HEK293 (cell line): ENCODE data around the gene DOK6.

ENCODE experiments used
- CTCF ChIA-PET: fragments of 350-600 bp; formaldehyde crosslinking; extraction: SDS; loops from one replicate; lab custom pipeline; 2021; ENCODE audit warnings: antibody characterized with exemption; lab: Yijun Ruan, JAX
- POLR2A ChIA-PET: fragments of 300-600 bp; formaldehyde crosslinking; extraction: SDS; loops from one replicate; lab custom pipeline; 2020; ENCODE audit warnings: antibody characterized with exemption, inconsistent platforms; lab: Yijun Ruan, JAX
- H3K27ac ChIP-seq: fragments of 200-500 bp; sonication (Bioruptor generic); 2 replicates; pipeline ENCODE4 v1.5.1; 2014; ENCODE audit warnings: low read depth, low read length, control low read depth, inconsistent platforms; ENCODE audit errors: extremely low read depth
- H3K36me3 ChIP-seq, 2 experiments: fragments of 200-500 bp in 1 of 2; sonication (Bioruptor generic) in 1 of 2; 1 replicate in 1 of 2; 2 replicates in 1 of 2; pipeline ENCODE4 v1.5.1; 2014 to 2017; ENCODE audit warnings: inconsistent platforms in 2 of 2, low read length in 2 of 2; ENCODE audit not compliant: control insufficient read depth in 2 of 2, insufficient read depth in 1 of 2
- H3K4me1 ChIP-seq: fragments of 200-500 bp; sonication (Bioruptor generic); 2 replicates; pipeline ENCODE4 v1.5.1; 2014; ENCODE audit warnings: mild to moderate bottlenecking, low read length, inconsistent platforms; ENCODE audit not compliant: control insufficient read depth, insufficient read depth
- H3K4me3 ChIP-seq: 2 replicates; pipeline ENCODE4 v1.5.1; 2011; ENCODE audit warnings: low read depth, mild to moderate bottlenecking, control low read depth, low read length, moderate library complexity
- H3K9me3 ChIP-seq: fragments of 200-500 bp; sonication (Bioruptor generic); 2 replicates; pipeline ENCODE4 v1.5.1; 2014; ENCODE audit warnings: low read depth, low read length, inconsistent platforms; ENCODE audit not compliant: control insufficient read depth, insufficient read depth
- BCL11B ChIP-seq: fragments of 450-650 bp; formaldehyde crosslinking; IDR thresholded peaks from 2 replicates; pipeline ENCODE4 v1.5.1; 2016; ENCODE audit warnings: low read depth, missing biosample characterization, missing genetic modification characterization
- GFI1B ChIP-seq: fragments of 450-650 bp; formaldehyde crosslinking; IDR thresholded peaks from 2 replicates; pipeline ENCODE4 v1.5.1; 2016; ENCODE audit warnings: missing biosample characterization, missing genetic modification characterization
- KLF9 ChIP-seq: fragments of 450-650 bp; formaldehyde crosslinking; IDR thresholded peaks from 2 replicates; pipeline ENCODE4 v1.5.1; 2016; ENCODE audit warnings: missing biosample characterization, missing genetic modification characterization, low read depth
- SCRT1 ChIP-seq: fragments of 450-650 bp; formaldehyde crosslinking; IDR thresholded peaks from 2 replicates; pipeline ENCODE4 v1.5.1; 2016; ENCODE audit warnings: missing biosample characterization, missing genetic modification characterization, borderline replicate concordance
- ZFHX2 ChIP-seq: fragments of 450-650 bp; formaldehyde crosslinking; conservative IDR thresholded peaks from 2 replicates; pipeline ENCODE4 v1.5.1; 2016; ENCODE audit warnings: missing biosample characterization, missing genetic modification characterization
- ZFP69B ChIP-seq: fragments of 450-650 bp; formaldehyde crosslinking; IDR thresholded peaks from 2 replicates; pipeline ENCODE4 v1.5.1; 2016; ENCODE audit warnings: missing biosample characterization, missing genetic modification characterization
- ZNF112 ChIP-seq: fragments of 450-650 bp; formaldehyde crosslinking; IDR thresholded peaks from 2 replicates; pipeline ENCODE4 v1.5.0; 2017; ENCODE audit warnings: missing biosample characterization, missing genetic modification characterization
- ZNF114 ChIP-seq: fragments of 450-650 bp; formaldehyde crosslinking; IDR thresholded peaks from 2 replicates; pipeline ENCODE4 v1.5.0; 2017; ENCODE audit warnings: missing biosample characterization, missing genetic modification characterization
- ZNF132 ChIP-seq: fragments of 450-650 bp; formaldehyde crosslinking; IDR thresholded peaks from 2 replicates; pipeline ENCODE4 v1.5.1; 2017; ENCODE audit warnings: missing biosample characterization, missing genetic modification characterization, borderline replicate concordance
- ZNF138 ChIP-seq: fragments of 450-650 bp; formaldehyde crosslinking; IDR thresholded peaks from 2 replicates; pipeline ENCODE4 v1.5.1; 2016; ENCODE audit warnings: missing biosample characterization, missing genetic modification characterization, borderline replicate concordance
- ZNF174 ChIP-seq: fragments of 450-650 bp; formaldehyde crosslinking; IDR thresholded peaks from 2 replicates; pipeline ENCODE4 v1.5.0; 2017; ENCODE audit warnings: missing biosample characterization, mild to moderate bottlenecking, missing genetic modification characterization
- ZNF184 ChIP-seq: fragments of 450-650 bp; IDR thresholded peaks from 2 replicates; pipeline ENCODE4 v1.5.1; 2018; ENCODE audit warnings: missing biosample characterization, mild to moderate bottlenecking, missing genetic modification characterization
- ZNF214 ChIP-seq: fragments of 450-650 bp; formaldehyde crosslinking; IDR thresholded peaks from 2 replicates; pipeline ENCODE4 v1.5.1; 2017; ENCODE audit warnings: missing biosample characterization, mild to moderate bottlenecking, missing genetic modification characterization, borderline replicate concordance
- ZNF423 ChIP-seq: fragments of 450-650 bp; formaldehyde crosslinking; IDR thresholded peaks from 2 replicates; pipeline ENCODE4 v1.5.1; 2016; ENCODE audit warnings: missing biosample characterization, missing genetic modification characterization
- ZNF433 ChIP-seq: fragments of 450-650 bp; formaldehyde crosslinking; IDR thresholded peaks from 2 replicates; pipeline ENCODE4 v1.5.1; 2016; ENCODE audit warnings: missing biosample characterization, missing genetic modification characterization, low read depth
- ZNF473 ChIP-seq: fragments of 450-650 bp; formaldehyde crosslinking; IDR thresholded peaks from 2 replicates; pipeline ENCODE4 v1.5.1; 2017; ENCODE audit warnings: missing biosample characterization, missing genetic modification characterization
- ZNF514 ChIP-seq: fragments of 450-650 bp; formaldehyde crosslinking; IDR thresholded peaks from 2 replicates; pipeline ENCODE4 v1.5.1; 2016; ENCODE audit warnings: missing biosample characterization, missing genetic modification characterization
- ZNF521 ChIP-seq: fragments of 450-650 bp; formaldehyde crosslinking; IDR thresholded peaks from 2 replicates; pipeline ENCODE4 v1.5.1; 2017; ENCODE audit warnings: missing biosample characterization, mild to moderate bottlenecking, missing genetic modification characterization
- ZNF548 ChIP-seq: fragments of 450-650 bp; formaldehyde crosslinking; IDR thresholded peaks from 2 replicates; pipeline ENCODE4 v1.5.1; 2016; ENCODE audit warnings: missing biosample characterization, missing genetic modification characterization
- ZNF610 ChIP-seq: fragments of 450-650 bp; formaldehyde crosslinking; IDR thresholded peaks from 2 replicates; pipeline ENCODE4 v1.5.1; 2016; ENCODE audit warnings: missing biosample characterization, missing genetic modification characterization, borderline replicate concordance
- ZNF623 ChIP-seq: fragments of 450-650 bp; formaldehyde crosslinking; IDR thresholded peaks from 2 replicates; pipeline ENCODE4 v1.5.1; 2016; ENCODE audit warnings: missing biosample characterization, missing genetic modification characterization
- ZNF629 ChIP-seq: fragments of 450-650 bp; formaldehyde crosslinking; IDR thresholded peaks from 2 replicates; pipeline ENCODE4 v1.5.1; 2017; ENCODE audit warnings: missing biosample characterization, missing genetic modification characterization
- ZNF768 ChIP-seq: fragments of 450-650 bp; formaldehyde crosslinking; IDR thresholded peaks from 2 replicates; pipeline ENCODE4 v1.5.1; 2018; ENCODE audit warnings: missing biosample characterization, mild to moderate bottlenecking, missing genetic modification characterization
- ZNF777 ChIP-seq: fragments of 450-650 bp; formaldehyde crosslinking; IDR thresholded peaks from 2 replicates; pipeline ENCODE4 v1.5.1; 2017; ENCODE audit warnings: missing biosample characterization, missing genetic modification characterization, borderline replicate concordance
- ZNF785 ChIP-seq: fragments of 450-650 bp; formaldehyde crosslinking; IDR thresholded peaks from 2 replicates; pipeline ENCODE4 v1.5.1; 2016; ENCODE audit warnings: missing biosample characterization, missing genetic modification characterization
- ZSCAN23 ChIP-seq: fragments of 450-650 bp; formaldehyde crosslinking; IDR thresholded peaks from 2 replicates; pipeline ENCODE4 v1.5.1; 2016; ENCODE audit warnings: missing biosample characterization, missing genetic modification characterization
- TF ChIP-seq, protein P1 (sequence below): fragments of 450-650 bp; formaldehyde crosslinking; IDR thresholded peaks from 2 replicates; pipeline ENCODE4 v1.5.1; 2017; ENCODE audit warnings: missing biosample characterization, missing genetic modification characterization
- TF ChIP-seq, protein P2 (sequence below): fragments of 450-650 bp; formaldehyde crosslinking; IDR thresholded peaks from 2 replicates; pipeline ENCODE4 v1.5.1; 2016; ENCODE audit warnings: missing biosample characterization, missing genetic modification characterization
- TF ChIP-seq, protein P3 (sequence below): fragments of 450-650 bp; formaldehyde crosslinking; IDR thresholded peaks from 2 replicates; pipeline ENCODE4 v1.5.1; 2016; ENCODE audit warnings: missing biosample characterization, missing genetic modification characterization
- TF ChIP-seq, protein P4 (sequence below): fragments of 450-650 bp; formaldehyde crosslinking; IDR thresholded peaks from 2 replicates; pipeline ENCODE4 v1.5.1; 2016; ENCODE audit warnings: missing biosample characterization, missing genetic modification characterization
- TF ChIP-seq, protein P5 (sequence below): fragments of 450-650 bp; formaldehyde crosslinking; IDR thresholded peaks from 2 replicates; pipeline ENCODE4 v1.5.1; 2016; ENCODE audit warnings: missing biosample characterization, missing genetic modification characterization, low read depth

The DOK6 gene

DNA sequence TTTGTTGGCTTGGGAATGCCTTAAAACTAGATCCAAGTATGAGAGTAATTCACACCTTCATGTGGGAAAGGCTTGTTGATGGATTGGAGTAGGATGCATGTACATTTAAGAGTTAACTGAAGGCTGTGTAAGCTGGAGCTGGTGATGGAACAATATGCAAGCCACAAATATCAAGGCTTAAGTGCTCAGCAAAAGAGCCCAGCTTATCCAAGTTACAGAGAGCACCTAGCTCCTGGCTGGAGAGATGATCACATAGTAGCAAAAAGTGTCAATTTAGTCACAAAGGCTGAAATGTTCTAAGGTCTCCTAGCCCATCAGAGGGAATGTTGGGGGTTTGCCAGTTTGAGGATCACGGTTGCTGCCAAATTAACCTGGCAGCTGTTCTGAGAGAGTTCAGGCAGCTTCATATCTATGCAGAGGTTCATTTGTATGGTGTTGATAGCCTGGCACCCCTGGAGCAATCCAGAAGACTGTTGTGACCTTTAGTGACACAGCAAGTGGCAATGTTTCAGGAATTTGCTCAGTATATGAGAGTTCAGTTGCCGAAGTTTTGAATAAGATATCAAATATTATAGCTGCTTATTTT lies 228.2 kb downstream of the DOK6 start:
- no peaks in the 10 kb centered on the region for H3K9me3 ChIP-seq
- no peak overlapping the region for H3K27ac ChIP-seq
- H3K36me3 ChIP-seq, result no peaks in the 10 kb centered on the region
- no peak overlapping the region for H3K4me3 ChIP-seq
- ChIA-PET CTCF (no interaction called here), POLR2A (no interaction called here)
- TF ChIP-seq ZNF610 (tag by site-specific recombination), result no peak
- no peak for TF ChIP-seq ZNF132 (tag by site-specific recombination)
- TF ChIP-seq, protein P1, sequence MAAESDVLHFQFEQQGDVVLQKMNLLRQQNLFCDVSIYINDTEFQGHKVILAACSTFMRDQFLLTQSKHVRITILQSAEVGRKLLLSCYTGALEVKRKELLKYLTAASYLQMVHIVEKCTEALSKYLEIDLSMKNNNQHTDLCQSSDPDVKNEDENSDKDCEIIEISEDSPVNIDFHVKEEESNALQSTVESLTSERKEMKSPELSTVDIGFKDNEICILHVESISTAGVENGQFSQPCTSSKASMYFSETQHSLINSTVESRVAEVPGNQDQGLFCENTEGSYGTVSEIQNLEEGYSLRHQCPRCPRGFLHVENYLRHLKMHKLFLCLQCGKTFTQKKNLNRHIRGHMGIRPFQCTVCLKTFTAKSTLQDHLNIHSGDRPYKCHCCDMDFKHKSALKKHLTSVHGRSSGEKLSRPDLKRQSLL (tag by site-specific recombination), result no peak
- TF ChIP-seq, protein P2, sequence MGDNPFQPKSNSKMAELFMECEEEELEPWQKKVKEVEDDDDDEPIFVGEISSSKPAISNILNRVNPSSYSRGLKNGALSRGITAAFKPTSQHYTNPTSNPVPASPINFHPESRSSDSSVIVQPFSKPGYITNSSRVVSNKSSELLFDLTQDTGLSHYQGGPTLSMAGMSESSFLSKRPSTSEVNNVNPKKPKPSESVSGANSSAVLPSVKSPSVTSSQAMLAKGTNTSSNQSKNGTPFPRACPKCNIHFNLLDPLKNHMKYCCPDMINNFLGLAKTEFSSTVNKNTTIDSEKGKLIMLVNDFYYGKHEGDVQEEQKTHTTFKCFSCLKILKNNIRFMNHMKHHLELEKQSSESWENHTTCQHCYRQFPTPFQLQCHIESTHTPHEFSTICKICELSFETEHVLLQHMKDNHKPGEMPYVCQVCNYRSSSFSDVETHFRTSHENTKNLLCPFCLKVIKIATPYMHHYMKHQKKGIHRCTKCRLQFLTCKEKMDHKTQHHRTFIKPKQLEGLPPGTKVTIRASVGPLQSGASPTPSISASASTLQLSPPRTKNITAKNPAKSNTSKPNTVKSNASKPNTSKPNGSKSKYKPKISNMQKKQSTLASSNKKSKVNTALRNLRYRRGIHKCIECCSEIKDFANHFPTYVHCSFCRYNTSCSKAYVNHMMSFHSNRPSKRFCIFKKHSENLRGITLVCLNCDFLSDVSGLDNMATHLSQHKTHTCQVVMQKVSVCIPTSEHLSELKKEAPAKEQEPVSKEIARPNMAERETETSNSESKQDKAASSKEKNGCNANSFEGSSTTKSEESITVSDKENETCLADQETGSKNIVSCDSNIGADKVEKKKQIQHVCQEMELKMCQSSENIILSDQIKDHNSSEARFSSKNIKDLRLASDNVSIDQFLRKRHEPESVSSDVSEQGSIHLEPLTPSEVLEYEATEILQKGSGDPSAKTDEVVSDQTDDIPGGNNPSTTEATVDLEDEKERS, result no peak
- no peak for TF ChIP-seq ZNF433 (tag by site-specific recombination)
- no peak for TF ChIP-seq SCRT1 (tag by site-specific recombination)
- no peak for TF ChIP-seq ZFP69B (tag by site-specific recombination)
- no peak for TF ChIP-seq ZNF521 (tag by site-specific recombination)
- no peak for TF ChIP-seq ZNF629 (tag by site-specific recombination)
- no peak for TF ChIP-seq BCL11B
- no peak for TF ChIP-seq GFI1B (tag by site-specific recombination)
- no peak for TF ChIP-seq ZNF184 (tag by site-specific recombination)
- TF ChIP-seq ZNF768 (tag by site-specific recombination), result no peak
- no peak for TF ChIP-seq ZNF114
- no peak for TF ChIP-seq ZFHX2 (tag by site-specific recombination)
- TF ChIP-seq, protein P3, sequence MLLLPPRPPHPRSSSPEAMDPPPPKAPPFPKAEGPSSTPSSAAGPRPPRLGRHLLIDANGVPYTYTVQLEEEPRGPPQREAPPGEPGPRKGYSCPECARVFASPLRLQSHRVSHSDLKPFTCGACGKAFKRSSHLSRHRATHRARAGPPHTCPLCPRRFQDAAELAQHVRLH (tag by site-specific recombination), result no peak
- no peak for TF ChIP-seq ZNF112 (tag by site-specific recombination)
- no peak for TF ChIP-seq ZSCAN23 (tag by site-specific recombination)
- H3K4me1 ChIP-seq, result no peaks in the 10 kb centered on the region

DNA sequence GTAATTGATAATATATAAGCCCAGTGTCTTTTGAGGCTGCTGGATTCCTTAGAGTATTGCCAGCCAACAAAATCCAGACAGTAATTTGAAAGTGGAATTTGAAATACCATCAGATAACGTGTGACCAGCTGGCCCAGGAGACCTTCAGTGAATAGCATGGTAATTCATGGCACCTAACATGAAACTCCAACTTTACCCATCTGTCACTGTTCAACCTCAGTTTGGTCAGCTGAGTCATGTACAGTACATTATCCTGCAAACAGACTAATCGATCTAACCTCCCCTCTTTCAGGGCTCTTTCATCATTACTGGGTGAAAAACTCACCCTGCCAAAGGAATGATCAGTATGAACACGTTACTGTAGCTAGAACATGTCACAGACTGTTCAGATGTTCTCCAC lies 230.6 kb downstream of the DOK6 start:
- no peak overlapping the region for H3K4me3 ChIP-seq
- no peaks in the 10 kb centered on the region for H3K9me3 ChIP-seq
- no peaks in the 10 kb centered on the region for H3K36me3 ChIP-seq
- POLR2A ChIA-PET, result no interaction called here
- H3K27ac ChIP-seq, result no peak overlapping the region
- H3K4me1 ChIP-seq, result no peaks in the 10 kb centered on the region
- CTCF ChIA-PET, result no interaction called here
- TF ChIP-seq ZNF785 (tag by site-specific recombination), result no peak
- TF ChIP-seq ZNF777 (tag by site-specific recombination), result no peak
- no peak for TF ChIP-seq ZNF473 (tag by site-specific recombination)
- no peak for TF ChIP-seq ZNF214
- TF ChIP-seq, protein P4, sequence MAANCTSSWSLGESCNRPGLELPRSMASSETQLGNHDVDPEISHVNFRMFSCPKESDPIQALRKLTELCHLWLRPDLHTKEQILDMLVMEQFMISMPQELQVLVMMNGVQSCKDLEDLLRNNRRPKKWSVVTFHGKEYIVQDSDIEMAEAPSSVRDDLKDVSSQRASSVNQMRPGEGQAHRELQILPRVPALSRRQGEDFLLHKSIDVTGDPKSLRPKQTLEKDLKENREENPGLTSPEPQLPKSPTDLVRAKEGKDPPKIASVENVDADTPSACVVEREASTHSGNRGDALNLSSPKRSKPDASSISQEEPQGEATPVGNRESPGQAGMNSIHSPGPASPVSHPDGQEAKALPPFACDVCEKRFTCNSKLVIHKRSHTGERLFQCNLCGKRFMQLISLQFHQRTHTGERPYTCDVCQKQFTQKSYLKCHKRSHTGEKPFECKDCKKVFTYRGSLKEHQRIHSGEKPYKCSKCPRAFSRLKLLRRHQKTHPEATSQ (tag by site-specific recombination), result no peak
- TF ChIP-seq, protein P5, sequence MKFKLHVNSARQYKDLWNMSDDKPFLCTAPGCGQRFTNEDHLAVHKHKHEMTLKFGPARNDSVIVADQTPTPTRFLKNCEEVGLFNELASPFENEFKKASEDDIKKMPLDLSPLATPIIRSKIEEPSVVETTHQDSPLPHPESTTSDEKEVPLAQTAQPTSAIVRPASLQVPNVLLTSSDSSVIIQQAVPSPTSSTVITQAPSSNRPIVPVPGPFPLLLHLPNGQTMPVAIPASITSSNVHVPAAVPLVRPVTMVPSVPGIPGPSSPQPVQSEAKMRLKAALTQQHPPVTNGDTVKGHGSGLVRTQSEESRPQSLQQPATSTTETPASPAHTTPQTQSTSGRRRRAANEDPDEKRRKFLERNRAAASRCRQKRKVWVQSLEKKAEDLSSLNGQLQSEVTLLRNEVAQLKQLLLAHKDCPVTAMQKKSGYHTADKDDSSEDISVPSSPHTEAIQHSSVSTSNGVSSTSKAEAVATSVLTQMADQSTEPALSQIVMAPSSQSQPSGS (tag by site-specific recombination), result no peak
- TF ChIP-seq KLF9 (tag by site-specific recombination), result no peak
- no peak for TF ChIP-seq ZNF514 (tag by site-specific recombination)
- no peak for TF ChIP-seq ZNF423 (tag by site-specific recombination)
- no peak for TF ChIP-seq ZNF623 (tag by site-specific recombination)
- no peak for TF ChIP-seq ZNF548 (tag by site-specific recombination)
- no peak for TF ChIP-seq ZNF174
- no peak for TF ChIP-seq ZNF138
